ENCODE data around the gene CEACAM7. TPM values are rescaled to one million over a fixed set of nuclear protein-coding genes. Genes with fewer than 3 reads are reported as not detected.

The CEACAM7 gene
- total RNA-seq, 1 experiment from 2014 or later, result not detected

- ATAC-seq (no peak), DNase-seq (ENCODE audit: low read depth, low spot score) (no peak)
- no peak for TF ChIP-seq SIN3A (IDR thresholded peaks at IDR 0.05; ENCODE audit: low read depth)
- no peak for TF ChIP-seq SRF (IDR thresholded peaks at IDR 0.05; ENCODE audit: low read depth)
- no peak for TF ChIP-seq POLR2A (IDR thresholded peaks at IDR 0.05; ENCODE audit: borderline replicate concordance, extremely low read depth, insufficient read depth, insufficient read length)
- TF ChIP-seq EGR1 (IDR thresholded peaks at IDR 0.05; ENCODE audit: low read depth), result no peak
- TF ChIP-seq REST (IDR thresholded peaks at IDR 0.05; ENCODE audit: low read depth), result no peak
- no peak for TF ChIP-seq TCF7L2 (IDR thresholded peaks at IDR 0.05; ENCODE audit: borderline replicate concordance, extremely low read depth, insufficient read depth, insufficient read length)
- CTCF ChIA-PET, result interaction anchor here (1.6 to 4.6 kb wide), 2 partner anchors 8 to 57 kb away, joined by 8 to 22 read pairs; no protein-coding TSS in a partner anchor
- Histone ChIP-seq H3K36me3 (ENCODE audit: control insufficient read depth in 1 of 2, insufficient read depth in 2 of 2, low read length in 2 of 2) (no peaks in the 10 kb centered on the region), H3K4me1 (ENCODE audit: control insufficient read depth in 1 of 2, insufficient read depth in 2 of 2, low read length in 2 of 2) (peaks cover 0 to 7% of the 10 kb centered on the region in 2 experiments; a peak in 2 of 4 replicates), H3K4me3 (replicated peaks in 1 of 2; ENCODE audit: low read depth in 1 of 2, low read length in 2 of 2) (no peak overlapping the region), H3K79me2 (ENCODE audit: insufficient read depth, low read length) (no peaks in the 10 kb centered on the region), H3K27me3 (ENCODE audit: insufficient read depth, low read length) (peaks cover 32% of the 10 kb centered on the region; the same call in 1 of the 2 replicates), H3K4me2 (ENCODE audit: low read length) (no peak overlapping the region), H2AFZ (ENCODE audit: low read depth, low read length, poor library complexity, severe bottlenecking) (no peak overlapping the region), H3K9me3 (ENCODE audit: control insufficient read depth in 1 of 2, insufficient read depth in 1 of 2, low read depth in 1 of 2, low read length in 2 of 2) (no peaks in the 10 kb centered on the region), H3K27ac (ENCODE audit: low read depth, low read length) (no peak overlapping the region), H3K9me2 (ENCODE audit: insufficient read depth) (no peaks in the 10 kb centered on the region), H3K9ac (ENCODE audit: low read length) (no peak overlapping the region), H4K20me1 (ENCODE audit: insufficient read depth) (no peaks in the 10 kb centered on the region)
- RAD21 ChIA-PET (ENCODE audit: low non-redundant PET in 1 of 2, low total read pairs in 2 of 2, uncharacterized antibody in 2 of 2, unreplicated experiment in 2 of 2), result no interaction called here
- intact Hi-C loops (cut with micrococcal nuclease), result no loop called here
- no TSS peak for BruUV-seq (replicated peaks)
- POLR2A ChIA-PET, result interaction anchor here (0.5 kb wide), 1 partner anchor 1650 kb away, joined by 3 read pairs; no protein-coding TSS in a partner anchor
These were observed 10.7 kb upstream of the CEACAM7 start for GRCh38 chr19:41698746-41699230.
